SH-SY5Y (cell line): Measurements from ENCODE around the gene CDC34.

Source experiments
- GATA2 ChIP-seq: IDR thresholded peaks from 2 replicates; pipeline ENCODE4 v1.6.1; 2011; ENCODE audit warnings: mild to moderate bottlenecking, low read depth, low read length
- GATA3 ChIP-seq: IDR thresholded peaks from 2 replicates; pipeline ENCODE4 v1.6.1; 2011; ENCODE audit warnings: low read depth, mild to moderate bottlenecking, low read length, moderate library complexity

DNA sequence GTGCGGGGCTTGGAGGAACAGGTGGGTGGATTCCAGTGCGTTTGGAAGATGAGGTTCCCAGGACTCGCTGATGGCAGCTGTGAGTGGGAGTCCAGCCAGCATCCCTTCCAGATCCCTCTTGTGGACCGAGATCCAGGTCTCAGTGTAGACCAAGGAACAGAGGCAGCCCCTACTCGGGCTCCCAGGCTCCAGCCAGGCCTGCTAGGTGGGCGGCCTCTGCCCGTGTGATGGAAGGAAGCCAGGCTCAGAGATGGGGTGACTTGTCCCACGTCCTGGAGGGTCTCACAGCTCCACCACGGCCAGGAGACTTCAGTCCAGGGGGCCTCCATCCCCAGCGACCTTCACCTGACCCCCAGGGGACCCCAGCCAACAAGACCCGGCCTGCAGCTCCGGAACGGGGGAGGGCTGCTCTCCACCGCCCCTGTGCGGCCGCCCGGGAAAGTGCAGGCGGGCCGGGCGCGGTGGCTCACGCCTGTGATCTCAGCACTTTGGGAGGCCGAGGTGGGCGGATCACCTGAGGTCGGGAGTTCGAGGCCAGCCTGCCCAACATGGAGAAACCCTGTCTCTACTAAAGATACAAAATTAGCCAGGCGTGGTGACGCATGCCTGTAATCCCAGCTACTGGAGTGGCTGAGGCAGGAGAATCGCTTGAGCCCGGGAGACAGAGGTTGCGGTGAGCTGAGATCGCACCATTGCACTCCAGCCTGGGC, 36.0 kb upstream of the CDC34 start:
- TF ChIP-seq GATA2 = no peak
- TF ChIP-seq GATA3 = no peak
